ENCODE results near the gene DLG1. TPM values are rescaled to one million over a fixed set of nuclear protein-coding genes. Genes with fewer than 3 reads are reported as not detected.

The DLG1 gene
- total and polyA plus RNA-seq, 12 donors, result 14.1 to 74.6 (median 58.4) TPM

GRCh38 chr3:197137751-197138150 lies 160.7 kb downstream of the DLG1 start:
- Histone ChIP-seq H3K9me3 (replicated peaks in 1 of 3) (no peaks in the 10 kb centered on the region), H3K27ac (no peak overlapping the region), H3K4me3 (no peak overlapping the region), H3K4me1 (replicated peaks in 1 of 2) (no peaks in the 10 kb centered on the region), H3K27me3 (no peaks in the 10 kb centered on the region), H3K36me3 (replicated peaks in 1 of 2) (peaks cover 0 to 5% of the 10 kb centered on the region in 2 donors)
- intact Hi-C loops (cut with DNase I), result no loop called here
- no peak for TF ChIP-seq CTCF (IDR thresholded peaks at IDR 0.05)
- TF ChIP-seq POLR2A (IDR thresholded peaks at IDR 0.05), result no peak
- 84 to 90% (median 88%) methylated on average over 5 of the region's 5 CpGs for WGBS, 4 donors
- DNase-seq, result peak in 6 of 7 donors; percentile 12 to 32 (median 29)

- Histone ChIP-seq H3K27ac (no peak overlapping the region), H3K36me3 (replicated peaks in 1 of 2) (peaks cover 0 to 5% of the 10 kb centered on the region in 2 donors), H3K4me1 (replicated peaks in 1 of 2) (no peaks in the 10 kb centered on the region), H3K9me3 (replicated peaks in 1 of 3) (no peaks in the 10 kb centered on the region), H3K4me3 (no peak overlapping the region), H3K27me3 (no peaks in the 10 kb centered on the region)
- no peak for DNase-seq
- intact Hi-C loops (cut with DNase I), result no loop called here
- WGBS, 4 donors, result 96 to 100% (median 98%) methylated on average over 3 of the region's 3 CpGs
- TF ChIP-seq CTCF (IDR thresholded peaks at IDR 0.05), result no peak
- TF ChIP-seq POLR2A (IDR thresholded peaks at IDR 0.05), result no peak
Measured at GRCh38 chr3:197136744-197137143, 161.7 kb downstream of the DLG1 start.

GRCh38 chr3:197135212-197135611 lies 163.2 kb downstream of the DLG1 start:
- H3K27ac ChIP-seq, result no peak overlapping the region
- DNase-seq, result no peak
- no peaks in the 10 kb centered on the region for H3K9me3 ChIP-seq (replicated peaks in 1 of 3)
- 92 to 99% (median 96%) methylated on average over 5 of the region's 5 CpGs for WGBS, 4 donors
- TF ChIP-seq CTCF (IDR thresholded peaks at IDR 0.05), result no peak
- no peak for TF ChIP-seq POLR2A (IDR thresholded peaks at IDR 0.05)
- peaks cover 0 to 5% of the 10 kb centered on the region in 2 donors for H3K36me3 ChIP-seq (replicated peaks in 1 of 2)
- no peaks in the 10 kb centered on the region for H3K27me3 ChIP-seq
- no peak overlapping the region for H3K4me3 ChIP-seq
- intact Hi-C loops (cut with DNase I), result no loop called here
- H3K4me1 ChIP-seq (replicated peaks in 1 of 2), result no peaks in the 10 kb centered on the region

GRCh38 chr3:197132916-197133530 lies 165.4 kb downstream of the DLG1 start:
- TF ChIP-seq CTCF (IDR thresholded peaks at IDR 0.05) (no peak), POLR2A (IDR thresholded peaks at IDR 0.05) (no peak)
- no peaks in the 10 kb centered on the region for H3K27me3 ChIP-seq
- no peak overlapping the region for H3K4me3 ChIP-seq
- H3K4me1 ChIP-seq (replicated peaks in 1 of 2), result no peaks in the 10 kb centered on the region
- 97 to 100% (median 99%) methylated on average over 2 of the region's 2 CpGs for WGBS, 4 donors
- DNase-seq, result no peak
- no peaks in the 10 kb centered on the region for H3K9me3 ChIP-seq (replicated peaks in 1 of 3)
- no peak overlapping the region for H3K27ac ChIP-seq
- H3K36me3 ChIP-seq (replicated peaks in 1 of 2), result peaks cover 0 to 5% of the 10 kb centered on the region in 2 donors
- intact Hi-C loops (cut with DNase I), result no loop called here

Data from adrenal gland (tissue), 12 donors.